NOMO-1 (cell line): ENCODE measurements around the gene BACH2.
A peak's percentile ranks its signal among the peaks of the same experiment; 100 is the strongest.

Experiments
- DNase-seq, 2 experiments: peaks; one replicate each; lab custom pipeline; 2025; ENCODE audit not compliant: unreplicated experiment in 2 of 2; lab: John Stamatoyannopoulos, UW

The BACH2 gene

GRCh38 chr6:90005048-90005827, 291.4 kb downstream of the BACH2 start:
- DNase-seq: no peak

DNA sequence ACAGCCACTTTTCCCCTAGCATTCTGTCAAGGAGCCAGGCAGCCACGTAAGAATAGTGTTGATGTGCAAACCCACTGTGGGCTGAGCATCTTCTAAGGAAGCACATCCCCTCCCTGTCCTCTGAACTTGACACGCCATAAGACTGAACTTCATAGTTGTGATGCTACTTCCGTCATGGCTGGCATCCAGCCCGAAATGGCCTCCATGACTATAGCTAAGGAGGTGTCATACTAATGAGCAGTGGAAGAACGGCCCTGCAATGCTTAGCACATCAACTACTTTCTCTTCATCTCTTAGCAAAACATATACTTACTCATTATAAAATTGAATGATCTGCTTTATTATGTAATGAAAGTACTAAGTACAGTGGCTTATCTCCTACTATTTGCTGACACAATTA, 292.1 kb downstream of the BACH2 start:
- DNase-seq: no peak

GRCh38 chr6:90003941-90004340, 292.7 kb downstream of the BACH2 start:
- DNase-seq: no peak

GRCh38 chr6:90003069-90003795, 293.4 kb downstream of the BACH2 start:
- DNase-seq: no peak

DNA sequence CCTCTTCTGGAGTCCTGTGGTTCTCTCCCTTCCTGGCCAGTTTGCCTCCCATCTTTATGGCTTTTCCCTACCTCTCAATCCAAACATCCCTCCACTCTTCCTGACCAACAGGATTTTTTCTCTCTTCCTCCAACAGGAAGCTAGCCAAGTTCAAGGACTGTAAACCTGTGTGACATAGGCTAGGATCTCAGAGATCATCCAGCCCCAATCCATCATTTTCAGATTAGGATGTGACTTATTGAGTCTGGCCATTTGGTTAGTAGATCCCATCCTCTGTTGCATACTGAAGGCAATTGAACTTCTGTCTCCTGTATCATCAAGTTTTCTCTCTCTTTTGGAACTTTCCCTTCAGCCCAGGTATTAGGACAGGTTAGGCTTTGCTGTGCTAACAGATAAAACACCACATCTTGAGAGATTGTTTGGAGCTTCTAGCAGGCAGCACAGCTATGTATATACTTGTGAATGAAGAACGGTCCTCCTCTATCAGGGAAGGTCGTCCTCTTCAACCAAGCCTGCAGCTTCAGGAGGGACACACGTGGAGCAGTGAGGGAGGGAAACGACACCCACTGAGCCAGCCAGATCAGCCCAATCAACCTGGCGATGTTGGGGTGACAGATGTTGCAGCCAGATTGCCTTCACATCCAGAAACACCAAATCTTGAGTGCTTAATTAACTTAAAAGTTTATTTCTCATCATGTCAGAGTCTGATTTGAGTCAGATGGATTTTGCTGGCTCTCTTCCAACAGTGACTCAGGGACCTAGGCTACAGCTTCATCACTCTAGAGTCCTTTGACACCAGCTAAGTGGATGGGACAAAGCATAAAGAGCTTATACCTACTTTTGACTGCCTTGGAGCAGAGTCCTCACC, 295.5 kb downstream of the BACH2 start:
- no peak for DNase-seq

DNA sequence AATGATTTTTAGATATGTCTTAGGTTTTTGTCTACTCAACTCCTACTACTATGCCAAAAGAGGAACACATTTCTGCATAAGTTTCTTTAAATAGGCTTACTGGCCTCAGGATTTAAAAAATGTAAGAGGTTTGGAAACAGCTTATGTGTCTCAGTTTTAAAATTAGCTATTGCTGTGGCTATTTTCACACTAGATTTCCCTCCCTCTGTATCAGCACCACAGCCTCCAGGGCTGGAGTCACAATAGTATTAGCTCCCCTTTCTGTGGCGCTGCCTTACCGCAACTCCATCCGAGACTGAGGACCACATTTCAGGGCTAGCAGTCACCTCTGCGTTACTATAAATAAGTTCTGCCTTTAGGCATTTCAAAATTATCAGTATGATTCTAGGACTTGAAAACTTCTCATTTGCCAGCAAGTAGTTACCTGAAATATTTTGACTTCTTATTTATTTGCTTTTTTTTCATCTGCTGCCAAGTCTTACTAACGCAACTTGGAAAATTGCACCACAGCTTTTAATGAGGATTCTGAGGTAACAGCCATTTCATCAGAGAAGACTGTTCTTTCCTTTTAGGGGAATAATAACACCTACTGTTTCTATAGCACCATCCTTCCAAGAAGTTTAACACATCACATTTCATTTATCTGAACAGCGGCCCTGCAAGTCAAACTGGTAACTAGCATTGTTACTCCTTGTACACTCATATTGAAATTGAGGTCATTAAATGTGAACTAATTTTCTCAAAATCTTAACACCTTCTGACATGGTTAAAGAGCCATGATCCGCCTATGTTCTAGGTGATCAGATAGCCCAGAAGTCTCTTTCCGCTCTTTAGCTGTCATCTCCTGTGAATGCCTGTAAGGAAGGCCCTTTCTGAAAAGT, 296.5 kb downstream of the BACH2 start:
- DNase-seq: peak; percentile 63 to 89

- DNase-seq: peak; percentile 41 to 70
Measured at GRCh38 chr6:89999154-89999553, 297.5 kb downstream of the BACH2 start.

DNA sequence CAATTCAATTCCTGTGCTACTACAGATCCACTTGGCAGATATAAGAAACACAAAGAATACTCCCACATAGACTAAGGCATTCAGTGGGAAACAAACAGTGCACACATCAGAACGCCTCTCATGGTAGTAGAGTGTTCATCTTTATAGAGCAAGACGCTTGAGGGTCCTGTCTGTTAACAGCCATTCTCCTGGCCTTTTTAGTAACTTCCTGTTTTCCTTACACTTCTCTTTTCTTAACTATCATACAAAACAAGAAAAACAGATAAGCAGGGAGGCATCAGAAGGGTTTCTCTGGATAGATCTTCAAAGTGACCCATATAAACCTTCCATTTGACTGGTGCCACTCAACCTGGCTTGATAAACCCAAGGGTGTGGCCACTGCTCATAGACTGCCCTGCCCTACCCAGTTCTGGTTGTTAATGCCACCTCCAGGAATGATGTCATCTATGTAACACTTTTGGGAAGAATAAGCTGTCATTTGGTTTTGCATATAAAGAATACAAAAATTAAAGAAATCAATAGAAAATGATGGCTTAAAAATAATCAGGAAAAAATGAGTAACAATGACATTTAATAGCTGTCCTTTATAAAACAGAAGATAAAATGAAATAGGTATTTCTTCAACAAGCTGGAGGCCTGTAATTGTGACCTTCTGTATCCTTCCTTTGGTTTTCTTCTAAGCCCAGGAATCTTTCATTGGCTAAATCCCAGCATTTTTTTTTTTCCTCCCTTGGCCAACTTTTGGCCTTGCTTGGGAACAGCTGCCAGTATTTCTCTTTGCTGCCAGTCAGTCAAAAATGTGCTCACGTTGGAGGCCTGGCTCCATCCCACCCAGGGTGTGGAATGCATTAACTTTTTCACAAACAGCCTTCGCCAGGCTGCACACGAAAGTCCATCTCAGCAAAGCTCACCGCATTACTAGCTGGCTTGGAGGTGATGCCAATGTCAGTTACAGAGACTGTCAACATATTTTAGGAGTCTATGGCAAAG, 298.9 kb downstream of the BACH2 start:
- DNase-seq: peak; percentile 51 to 71

DNA sequence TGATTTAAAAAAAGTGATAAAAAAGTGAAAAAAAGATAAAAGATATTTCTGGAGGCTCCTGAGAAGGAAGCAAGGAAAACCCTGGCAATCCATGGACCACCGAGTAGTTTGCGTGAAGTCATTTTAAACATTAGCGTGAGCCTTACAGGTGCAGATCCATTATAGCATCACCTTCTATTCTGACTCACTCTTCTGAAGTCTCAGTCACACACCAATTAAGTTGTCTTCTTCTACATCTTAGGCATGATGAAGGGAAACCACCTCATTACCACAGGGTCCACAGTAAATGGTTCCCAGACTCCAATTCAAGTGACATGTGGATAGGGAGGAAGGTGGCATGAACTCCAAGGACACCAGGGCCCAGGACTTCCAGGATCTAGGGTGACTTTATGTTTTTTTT, 303.2 kb downstream of the BACH2 start:
- DNase-seq: no peak

DNA sequence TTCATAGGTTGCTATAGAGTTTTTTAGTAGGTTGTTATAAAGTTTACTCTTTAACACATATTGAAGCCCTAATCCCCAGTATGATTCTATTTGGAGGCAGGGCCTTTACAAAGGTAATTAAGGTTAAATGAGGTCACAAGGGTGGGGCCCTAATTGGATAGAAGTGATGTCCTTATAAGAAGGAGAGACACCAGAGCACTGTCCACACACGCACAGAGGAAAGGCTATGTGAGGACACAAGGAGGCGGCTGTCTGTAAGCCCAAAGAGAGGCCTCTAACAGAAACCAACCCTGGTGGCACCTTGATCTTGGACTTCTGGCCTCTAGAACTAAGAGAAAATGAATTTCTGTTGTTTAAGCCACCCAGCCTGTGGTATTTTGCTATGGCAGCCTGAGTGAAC, 303.8 kb downstream of the BACH2 start:
- no peak for DNase-seq

- no peak for DNase-seq
Measured at GRCh38 chr6:89989742-89990141, 306.9 kb downstream of the BACH2 start.

- DNase-seq: no peak
Measured at GRCh38 chr6:89987830-89988229, 308.8 kb downstream of the BACH2 start.

DNA sequence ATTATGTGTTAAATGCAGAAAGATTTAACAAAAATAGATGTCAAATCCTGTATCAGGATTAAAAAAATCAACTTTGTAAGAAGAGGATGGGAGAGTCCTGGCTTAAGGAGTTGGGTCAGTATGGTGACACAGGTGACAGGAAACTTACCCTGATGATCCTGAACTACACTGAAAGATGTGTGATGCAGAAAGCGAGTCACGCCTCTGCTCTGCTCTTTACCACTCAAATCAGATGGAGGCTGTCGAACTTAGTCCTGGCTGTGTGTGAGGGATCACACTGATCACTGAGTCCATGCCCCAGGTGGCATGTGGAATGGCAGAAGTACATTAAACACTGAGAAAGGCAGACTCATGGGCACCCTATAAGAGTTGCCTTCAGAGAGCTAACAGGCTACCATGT, 309.5 kb downstream of the BACH2 start:
- DNase-seq: no peak

GRCh38 chr6:89986650-89987074, 310.0 kb downstream of the BACH2 start:
- no peak for DNase-seq

GRCh38 chr6:89985751-89986493, 310.7 kb downstream of the BACH2 start:
- no peak for DNase-seq

- no peak for DNase-seq
Measured at GRCh38 chr6:89984926-89985750, 311.5 kb downstream of the BACH2 start.

DNA sequence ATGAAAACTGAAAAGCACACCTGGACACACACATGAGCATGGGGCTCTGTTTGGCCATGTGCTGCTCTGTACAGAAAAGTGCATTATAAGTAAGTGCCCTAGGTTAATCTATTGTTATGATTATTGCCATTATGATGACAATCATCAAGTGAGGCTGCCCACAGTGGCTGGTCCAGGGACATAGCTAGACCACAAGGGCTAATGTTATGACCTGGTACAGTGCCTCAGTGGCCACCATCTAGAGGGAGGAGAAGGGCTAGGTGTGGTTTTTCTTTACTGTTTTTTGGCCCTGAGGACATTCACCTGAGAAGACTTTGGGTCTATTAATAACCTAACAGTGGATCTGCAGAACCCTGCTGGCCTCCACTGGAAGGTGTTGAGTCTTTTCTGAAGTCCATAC, 316.3 kb downstream of the BACH2 start:
- DNase-seq: no peak
